Natural killer cell (primary cell): Measurements from ENCODE around the gene LRRC27. TPM values are rescaled to one million over a fixed set of nuclear protein-coding genes. Genes with fewer than 3 reads are reported as not detected.
A peak's percentile ranks its signal among the peaks of the same experiment; 100 is the strongest.

Experiments
- ATAC-seq, 3 donors: fragments of 150-1000 bp in 2 of 3; fragments of 200-7000 bp in 1 of 3; cut with Tn5 transposase; 1 replicate in 1 of 3; 2 replicates in 2 of 3; pipeline ENCODE4 v1.10.0; 2021; ENCODE audit warnings: mild to moderate bottlenecking in 2 of 3, moderate library complexity in 2 of 3
- DNase-seq, 2 donors: peaks; one replicate each; pipeline versions ENCODE4 v3.0.0 to v3.0.0-alpha.2; 2013 to 2021; ENCODE audit warnings: mixed read lengths in 1 of 2
- H3K27ac ChIP-seq: one replicate; pipeline ENCODE4 v1.5.1; 2013; ENCODE audit warnings: mild to moderate bottlenecking, low read length
- H3K27me3 ChIP-seq: one replicate; pipeline ENCODE4 v1.6.1; 2013; ENCODE audit warnings: low read length; ENCODE audit not compliant: control insufficient read depth, insufficient read depth
- H3K36me3 ChIP-seq: one replicate; pipeline ENCODE4 v1.6.1; 2013; ENCODE audit warnings: low read length; ENCODE audit not compliant: control insufficient read depth, insufficient read depth
- H3K4me1 ChIP-seq: one replicate; pipeline ENCODE4 v1.6.1; 2013; ENCODE audit warnings: low read length; ENCODE audit not compliant: control insufficient read depth, insufficient read depth
- H3K4me3 ChIP-seq: one replicate; pipeline ENCODE4 v1.5.1; 2013; ENCODE audit warnings: low read length
- H3K9me3 ChIP-seq: one replicate; pipeline ENCODE4 v1.6.1; 2013; ENCODE audit warnings: low read length; ENCODE audit not compliant: control insufficient read depth, insufficient read depth
- H3K27ac Mint-ChIP-seq, 2 donors: one replicate each; pipeline ENCODE4 v1.8.0; 2022; ENCODE audit warnings: mild to moderate bottlenecking in 2 of 2, mixed read lengths in 2 of 2, moderate library complexity in 1 of 2
- H3K27me3 Mint-ChIP-seq, 2 donors: one replicate each; pipeline ENCODE4 v1.8.0; 2022; ENCODE audit warnings: low read depth in 2 of 2, mixed read lengths in 2 of 2
- H3K36me3 Mint-ChIP-seq: one replicate; pipeline ENCODE4 v1.8.0; 2022; ENCODE audit warnings: mixed read lengths
- H3K4me1 Mint-ChIP-seq, 2 donors: one replicate each; pipeline ENCODE4 v1.8.0; 2022; ENCODE audit warnings: mixed read lengths in 2 of 2
- H3K4me3 Mint-ChIP-seq: one replicate; pipeline ENCODE4 v1.8.0; 2022; ENCODE audit warnings: mild to moderate bottlenecking, moderate library complexity, mixed read lengths
- H3K9me3 Mint-ChIP-seq, 2 donors: one replicate each; pipeline ENCODE4 v1.8.0; 2022; ENCODE audit warnings: mixed read lengths in 2 of 2
- CTCF ChIP-seq: fragments of 200-600 bp; IDR thresholded peaks from one replicate; pipeline ENCODE4 v1.8.0; 2022; ENCODE audit warnings: antibody characterized with exemption
- WGBS: methylation state at CpG from one replicate; pipeline ENCODE4 v1.1.7; 2013; ENCODE audit warnings: missing lambda C conversion rate; ENCODE audit not compliant: insufficient coverage; 5-methylcytosine and 5-hydroxymethylcytosine counted together
- intact Hi-C: fragments of 100-400 bp; cut with micrococcal nuclease; formaldehyde crosslinking; loops from one replicate; pipeline ENCODE4 v1.14.2; 2022
- total RNA-seq, 4 donors: library from RNA; stranded (reverse); fragments of 120-200 nt in 1 of 4; gene quantifications; one replicate each; pipeline versions ENCODE4 v1.2.3 to v1.2.4, GENCODE V29; 2013 to 2022

The LRRC27 gene
- total RNA-seq, 3 donors from 2014 or later (not counting 1 experiment from before 2014, with no cell fraction given) = 8.1 to 22.5 (median 9.9) TPM

- Mint-ChIP-seq H3K27ac (no peak overlapping the region), H3K4me1 (peaks cover 6 to 14% of the 10 kb centered on the region in 2 donors), H3K36me3 (no peaks in the 10 kb centered on the region), H3K9me3 (no peaks in the 10 kb centered on the region), H3K4me3 (no peak overlapping the region), H3K27me3 (peaks cover 0 to 6% of the 10 kb centered on the region in 2 donors)
- DNase-seq (no peak), ATAC-seq (no peak)
- intact Hi-C loops = no loop called here
- Histone ChIP-seq H3K4me3 (no peak overlapping the region), H3K36me3 (no peaks in the 10 kb centered on the region), H3K27me3 (no peaks in the 10 kb centered on the region), H3K9me3 (no peaks in the 10 kb centered on the region), H3K4me1 (peaks cover 13% of the 10 kb centered on the region), H3K27ac (no peak overlapping the region)
- TF ChIP-seq CTCF = no peak
- WGBS = 92% methylated on average over 14 of the region's 14 CpGs
These were observed 42.6 kb downstream of the LRRC27 start for GRCh38 chr10:132374612-132375011.

GRCh38 chr10:132375116-132375794 lies 43.3 kb downstream of the LRRC27 start:
- Mint-ChIP-seq H3K27ac (peak overlapping the region in 1 of 2 donors; percentile 18), H3K27me3 (peaks cover 0 to 6% of the 10 kb centered on the region in 2 donors)

GRCh38 chr10:132375795-132376297 lies 43.9 kb downstream of the LRRC27 start:
- intact Hi-C loops = no loop called here
- peaks cover 13% of the 10 kb centered on the region for H3K4me1 ChIP-seq
- Mint-ChIP-seq H3K4me3 (no peak overlapping the region), H3K9me3 (no peaks in the 10 kb centered on the region), H3K27me3 (peaks cover 0 to 6% of the 10 kb centered on the region in 2 donors), H3K4me1 (peaks cover 6 to 14% of the 10 kb centered on the region in 2 donors), H3K27ac (peak overlapping the region in 1 of 2 donors; percentile 18), H3K36me3 (no peaks in the 10 kb centered on the region)
- H3K27me3 ChIP-seq = no peaks in the 10 kb centered on the region
- no peaks in the 10 kb centered on the region for H3K36me3 ChIP-seq
- DNase-seq (no peak), ATAC-seq (no peak)
- TF ChIP-seq CTCF = no peak
- no peak overlapping the region for H3K4me3 ChIP-seq
- 88% methylated on average over 3 of the region's 4 CpGs for WGBS
- H3K9me3 ChIP-seq = no peaks in the 10 kb centered on the region
- H3K27ac ChIP-seq = no peak overlapping the region

More at GRCh38 chr10:132375116-132375794, 43.3 kb downstream of the LRRC27 start:
- Mint-ChIP-seq H3K4me1 (peaks cover 6 to 14% of the 10 kb centered on the region in 2 donors), H3K9me3 (no peaks in the 10 kb centered on the region), H3K4me3 (no peak overlapping the region), H3K36me3 (no peaks in the 10 kb centered on the region)
- DNase-seq = no peak
- Histone ChIP-seq H3K9me3 (no peaks in the 10 kb centered on the region), H3K27ac (no peak overlapping the region), H3K4me3 (no peak overlapping the region), H3K36me3 (no peaks in the 10 kb centered on the region), H3K4me1 (peaks cover 13% of the 10 kb centered on the region), H3K27me3 (no peaks in the 10 kb centered on the region)
- intact Hi-C loops = no loop called here
- no peak for ATAC-seq
- WGBS = 91% methylated on average over 26 of the region's 26 CpGs
- TF ChIP-seq CTCF = no peak
